ENCODE results near the gene HMGCS1. TPM values are rescaled to one million over a fixed set of nuclear protein-coding genes. Genes with fewer than 3 reads are reported as not detected.

Gene HMGCS1
- total and polyA plus RNA-seq, 2 of the 13 experiments (the other 11 are each of a cell fraction or from before 2014, with no cell fraction given): 56.8 to 318 TPM

DNA sequence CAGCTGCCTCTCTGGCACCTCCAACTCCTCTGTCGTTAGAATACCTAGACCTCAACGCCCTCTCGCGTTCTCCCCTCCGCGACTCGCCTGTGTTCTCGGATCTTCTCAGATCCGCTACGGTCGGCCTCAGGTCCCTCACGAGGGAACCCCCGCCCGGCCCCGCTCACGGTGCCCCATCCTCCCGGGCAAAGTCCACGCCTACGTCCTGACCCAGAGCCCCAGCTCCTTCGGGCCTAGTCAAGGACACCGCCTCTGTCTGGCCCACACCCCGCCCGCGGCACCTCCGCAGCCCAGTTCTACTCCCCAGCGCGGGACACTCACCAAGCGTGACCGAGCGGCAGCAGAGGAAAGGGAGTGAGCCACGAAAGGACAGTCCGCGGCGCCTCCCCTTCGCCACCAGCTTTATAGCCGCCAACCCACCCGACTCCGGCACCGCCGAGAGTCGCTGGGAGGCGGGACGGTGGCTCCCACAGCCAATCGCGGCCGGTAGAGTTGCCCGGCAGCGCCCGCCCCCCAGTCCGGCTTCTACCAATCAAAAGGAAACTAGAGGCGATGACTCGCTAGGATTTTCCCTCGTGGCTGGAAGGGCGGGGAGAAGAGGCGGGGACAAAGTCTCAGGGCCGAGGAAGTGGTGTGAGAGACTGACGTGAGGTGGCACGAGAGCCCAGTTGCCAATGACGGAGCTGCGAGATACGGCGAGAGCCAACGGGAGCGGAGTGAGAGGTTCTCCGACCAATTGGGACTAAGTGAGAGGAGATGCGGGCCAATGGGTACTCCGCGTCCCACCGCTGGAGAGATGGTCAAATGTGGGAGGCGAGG lies at the start of gene HMGCS1 (continued):
- no peak for TF ChIP-seq CEBPB (IDR thresholded peaks at IDR 0.05; ENCODE audit: borderline replicate concordance, low read depth, low read length)
- TF ChIP-seq KLF6 (CRISPR knock-in tag; IDR thresholded peaks at IDR 0.05): peak; percentile 97
- no peak for TF ChIP-seq TCF12 (IDR thresholded peaks at IDR 0.05)
- TF ChIP-seq TCF12 (CRISPR knock-in tag; IDR thresholded peaks at IDR 0.05): no peak
- TF ChIP-seq GATAD2A (CRISPR knock-in tag; IDR thresholded peaks at IDR 0.05): peak; percentile 50; the same call in 1 of the 2 replicates
- peak; percentile 57; the same call in 1 of the 2 replicates for TF ChIP-seq ZNF281 (CRISPR knock-in tag; IDR thresholded peaks at IDR 0.05; ENCODE audit: borderline replicate concordance)
- TF ChIP-seq, protein P1, sequence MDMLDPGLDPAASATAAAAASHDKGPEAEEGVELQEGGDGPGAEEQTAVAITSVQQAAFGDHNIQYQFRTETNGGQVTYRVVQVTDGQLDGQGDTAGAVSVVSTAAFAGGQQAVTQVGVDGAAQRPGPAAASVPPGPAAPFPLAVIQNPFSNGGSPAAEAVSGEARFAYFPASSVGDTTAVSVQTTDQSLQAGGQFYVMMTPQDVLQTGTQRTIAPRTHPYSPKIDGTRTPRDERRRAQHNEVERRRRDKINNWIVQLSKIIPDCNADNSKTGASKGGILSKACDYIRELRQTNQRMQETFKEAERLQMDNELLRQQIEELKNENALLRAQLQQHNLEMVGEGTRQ (IDR thresholded peaks at IDR 0.05; ENCODE audit: low read depth, low read length): no peak
- TF ChIP-seq, protein P1 (CRISPR knock-in tag; IDR thresholded peaks at IDR 0.05; ENCODE audit: borderline replicate concordance): peak; percentile 57
- TF ChIP-seq ATAD3A (CRISPR knock-in tag; IDR thresholded peaks at IDR 0.05): no peak
- TF ChIP-seq ZNF83 (CRISPR knock-in tag; IDR thresholded peaks at IDR 0.05; ENCODE audit: borderline replicate concordance): peak; percentile 64; the same call in 1 of the 2 replicates
- TF ChIP-seq ZNF768 (CRISPR knock-in tag; IDR thresholded peaks at IDR 0.05): peak; percentile 65; the same call in 1 of the 2 replicates
- no peak for TF ChIP-seq CHD4 (IDR thresholded peaks at IDR 0.05; ENCODE audit: borderline replicate concordance, low read length)
- no peak for TF ChIP-seq GPBP1L1 (CRISPR knock-in tag; IDR thresholded peaks at IDR 0.05)
- TF ChIP-seq REL (CRISPR knock-in tag; conservative IDR thresholded peaks at IDR 0.05): 0 out of 2 replicates have a peak, but pooled peaks have one; percentile 72
- no peak for TF ChIP-seq ZNF432 (CRISPR knock-in tag; IDR thresholded peaks at IDR 0.05; ENCODE audit: borderline replicate concordance)
- no peak for TF ChIP-seq NFE2L2 (IDR thresholded peaks at IDR 0.05; ENCODE audit: low read length)
- TF ChIP-seq ZNF589 (CRISPR knock-in tag; conservative IDR thresholded peaks at IDR 0.05): peak; percentile 80; the same call in 1 of the 2 replicates
- peak; percentile 80; the same call in 1 of the 2 replicates for TF ChIP-seq ZNF44 (CRISPR knock-in tag; IDR thresholded peaks at IDR 0.05)
- TF ChIP-seq ZNF503 (CRISPR knock-in tag; IDR thresholded peaks at IDR 0.05): no peak
